T-helper 1 cell (primary cell): ENCODE measurements around the gene COG5.
A peak's percentile ranks its signal among the peaks of the same experiment; 100 is the strongest.
"Not testable (repeated sequence)": the region's sequence is repeated elsewhere in the genome, so short reads cannot be mapped to it uniquely, and the experiment has no call there.

Source experiments
- DNase-seq, 5 donors: peaks; one replicate each; pipeline ENCODE4 v3.0.0-alpha.2; 2012 to 2020

Gene COG5

DNA sequence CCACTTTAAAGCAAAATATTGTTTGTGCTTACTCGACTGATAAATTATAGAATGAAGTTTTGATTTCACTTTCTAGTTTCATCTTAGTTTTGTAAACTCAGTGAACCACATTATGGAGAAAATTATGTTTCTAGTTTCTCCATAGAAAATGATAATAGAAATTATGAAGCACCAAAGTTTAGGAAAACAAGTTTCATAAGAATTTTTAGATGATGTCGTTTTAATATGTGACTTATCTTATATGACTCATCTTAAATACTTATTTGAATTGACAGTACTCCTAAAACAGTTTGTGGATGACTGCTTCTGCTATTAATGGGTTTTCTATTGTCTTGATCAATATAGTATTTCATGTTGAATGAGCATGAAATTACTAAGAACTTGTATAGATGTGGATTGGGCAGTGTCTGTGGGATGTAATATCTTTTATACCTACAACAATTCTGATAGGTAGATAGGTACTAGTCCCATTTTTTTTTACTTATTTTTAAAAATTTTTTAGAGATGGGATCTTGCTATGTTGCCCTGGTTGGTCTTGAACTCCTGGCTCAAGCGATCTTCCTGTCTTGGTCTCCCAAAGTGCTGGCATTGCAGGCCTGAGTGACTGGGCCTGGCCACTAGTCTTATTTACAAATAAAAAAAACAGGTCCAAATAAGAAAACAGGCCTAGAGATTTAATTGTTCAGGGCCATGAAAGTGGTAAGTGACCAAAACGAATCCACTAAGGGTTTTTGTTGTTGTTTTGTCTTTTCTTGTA, 391.3 kb downstream of the COG5 start:
- no peak for DNase-seq

DNA sequence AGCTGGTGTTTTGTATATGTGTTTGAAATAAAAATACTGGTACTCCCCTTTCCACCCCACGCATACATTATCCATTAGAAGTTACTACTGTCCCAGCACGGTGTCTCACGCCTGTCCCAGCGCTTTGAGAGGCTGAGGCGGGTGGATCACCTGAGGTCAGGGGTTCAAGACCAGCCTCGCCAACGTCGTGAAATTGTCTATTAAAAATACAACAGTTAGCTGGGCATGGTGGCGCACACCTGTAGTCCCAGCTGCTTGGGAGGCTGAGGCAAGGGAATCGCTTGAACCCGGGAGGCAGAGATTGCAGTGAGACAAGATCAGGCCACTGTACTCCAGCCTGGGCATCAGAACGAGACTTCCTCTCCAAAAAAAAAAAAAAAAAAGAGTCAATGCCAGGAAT, 392.2 kb downstream of the COG5 start:
- no peak for DNase-seq

DNA sequence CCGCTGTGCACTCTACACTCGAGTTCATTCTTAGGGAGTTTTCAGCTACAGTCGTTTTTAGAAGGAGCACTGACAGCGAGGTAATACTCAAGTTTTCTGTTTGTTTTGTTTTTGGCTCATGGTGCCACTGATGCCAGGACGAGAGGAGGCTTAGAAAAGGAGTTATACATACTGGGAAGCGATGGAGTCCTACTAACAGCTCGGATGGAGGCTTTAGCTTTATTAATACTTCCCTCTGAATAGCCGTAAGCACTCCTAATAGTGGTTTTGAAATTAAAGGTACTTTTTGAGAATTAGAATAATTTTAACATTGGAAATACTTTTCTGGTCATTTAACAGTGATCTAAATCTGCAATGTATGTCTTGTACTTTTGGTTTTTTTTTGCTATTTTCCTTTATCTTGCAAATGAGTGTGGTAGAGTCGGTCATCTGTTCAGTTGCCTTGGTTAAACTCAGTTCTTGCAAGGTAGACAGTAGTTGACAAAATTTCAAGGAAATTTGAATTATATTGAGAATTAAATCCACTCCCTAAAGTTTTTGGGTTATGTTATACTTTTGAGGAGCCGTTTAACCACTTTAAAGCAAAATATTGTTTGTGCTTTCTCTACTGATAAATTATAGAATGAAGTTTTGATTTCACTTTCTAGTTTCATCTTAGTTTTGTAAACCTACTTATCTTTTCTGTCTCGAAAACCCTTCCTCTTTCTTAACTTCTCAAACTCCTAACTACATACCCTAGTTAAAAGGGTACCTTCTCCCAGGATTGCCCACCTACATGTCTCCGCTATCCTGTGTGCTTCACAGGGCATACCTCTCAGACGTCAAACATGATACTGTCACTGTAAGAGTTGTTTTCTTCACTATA, 393.4 kb downstream of the COG5 start:
- no peak for DNase-seq

DNA sequence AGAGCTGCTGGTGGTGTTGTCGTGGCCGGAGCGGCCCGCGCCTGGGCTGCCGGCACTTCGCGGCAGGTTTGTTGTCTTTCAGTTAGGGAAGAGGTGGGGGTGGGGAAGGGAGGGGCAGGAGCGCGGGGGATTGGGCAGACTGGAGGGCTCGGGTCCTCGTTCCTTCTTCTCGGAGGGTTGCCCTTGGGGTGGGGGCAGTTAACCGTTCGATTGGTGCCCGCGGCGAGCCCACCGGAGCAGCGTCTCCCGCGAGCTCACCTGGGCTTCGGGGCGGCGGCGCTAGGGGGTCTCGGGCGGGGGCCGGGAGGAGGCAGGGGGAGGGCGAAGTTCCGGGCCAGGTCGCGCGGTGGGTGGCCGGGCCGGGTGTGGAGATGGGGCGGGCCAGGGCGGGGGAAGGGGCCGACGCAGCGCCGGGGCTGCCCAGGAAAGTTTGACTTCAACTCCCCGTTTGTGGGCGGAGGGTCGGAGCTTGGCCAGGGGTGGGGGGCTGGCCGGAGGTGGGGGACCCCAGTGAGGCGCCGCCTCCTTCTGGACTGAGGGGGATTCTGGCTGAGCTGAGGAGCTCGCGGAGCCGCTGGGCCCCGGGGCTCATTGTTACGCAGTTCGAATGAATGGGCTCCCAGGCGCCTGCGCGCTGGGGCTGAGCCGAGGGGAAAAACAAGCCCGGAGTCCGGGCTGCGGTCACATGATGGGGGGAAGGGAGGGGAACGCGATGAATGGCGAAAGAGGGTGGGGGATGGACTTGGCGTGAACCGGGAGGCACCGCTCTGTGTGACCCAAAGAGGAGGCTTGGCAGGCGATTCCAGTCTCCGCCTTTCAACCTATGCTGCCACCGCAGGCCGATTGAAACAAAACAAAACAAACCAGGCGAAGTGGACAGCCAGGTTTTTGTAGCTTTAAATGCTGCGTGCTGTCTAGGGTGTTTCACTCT, 394.3 kb downstream of the COG5 start:
- DNase-seq: peak; percentile 77 to 89 (median 82)

DNA sequence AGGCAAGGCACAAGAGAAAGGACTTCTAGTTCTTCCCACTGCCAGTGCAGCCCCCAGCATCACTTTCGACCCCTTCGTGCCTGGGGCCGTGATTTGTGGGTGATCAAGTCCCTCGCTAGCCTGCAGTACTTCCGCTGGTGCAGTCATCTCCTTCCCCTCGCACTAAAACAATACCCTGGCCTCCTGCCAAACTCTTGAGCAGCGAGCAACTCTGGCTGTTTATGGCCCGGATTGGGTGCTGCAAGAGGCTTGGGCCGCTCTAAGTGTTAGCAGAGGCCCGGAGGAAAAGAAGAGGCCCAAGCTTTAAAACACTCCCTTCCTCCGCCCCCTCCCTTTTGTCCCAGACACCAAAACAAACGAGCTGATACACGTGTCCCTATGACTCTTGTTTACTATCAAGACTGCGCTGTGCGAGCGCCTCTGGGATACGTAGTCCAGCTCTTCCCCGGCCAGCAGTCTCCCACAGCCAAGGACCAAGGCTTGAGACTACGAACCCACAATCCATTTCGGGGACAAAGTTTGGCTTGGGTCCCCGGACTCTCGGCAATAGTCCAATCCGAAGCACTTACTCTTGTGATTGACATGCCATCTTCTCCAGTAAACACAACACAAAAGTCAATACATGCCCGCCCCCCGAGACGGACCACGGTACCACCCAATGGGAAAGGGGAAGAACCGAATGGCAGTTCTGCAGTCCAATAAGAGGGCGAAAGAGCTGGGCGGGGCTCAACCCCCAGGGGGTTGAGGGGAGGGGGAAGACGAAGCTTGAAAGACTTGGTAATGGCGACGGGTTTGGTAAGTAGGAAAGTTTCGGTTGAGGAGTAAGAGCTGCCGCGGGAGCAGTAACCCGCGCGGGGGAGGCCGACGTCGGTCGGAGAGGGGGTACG, 395.2 kb downstream of the COG5 start, which contains the start of gene HBP1:
Gene HBP1 (plus strand): TSS at position 771 of the 887 bp plus-strand sequence. CDS start 10,891 bp downstream, outside the sequence.
- DNase-seq: peak; percentile 94 to 99 (median 98)

DNA sequence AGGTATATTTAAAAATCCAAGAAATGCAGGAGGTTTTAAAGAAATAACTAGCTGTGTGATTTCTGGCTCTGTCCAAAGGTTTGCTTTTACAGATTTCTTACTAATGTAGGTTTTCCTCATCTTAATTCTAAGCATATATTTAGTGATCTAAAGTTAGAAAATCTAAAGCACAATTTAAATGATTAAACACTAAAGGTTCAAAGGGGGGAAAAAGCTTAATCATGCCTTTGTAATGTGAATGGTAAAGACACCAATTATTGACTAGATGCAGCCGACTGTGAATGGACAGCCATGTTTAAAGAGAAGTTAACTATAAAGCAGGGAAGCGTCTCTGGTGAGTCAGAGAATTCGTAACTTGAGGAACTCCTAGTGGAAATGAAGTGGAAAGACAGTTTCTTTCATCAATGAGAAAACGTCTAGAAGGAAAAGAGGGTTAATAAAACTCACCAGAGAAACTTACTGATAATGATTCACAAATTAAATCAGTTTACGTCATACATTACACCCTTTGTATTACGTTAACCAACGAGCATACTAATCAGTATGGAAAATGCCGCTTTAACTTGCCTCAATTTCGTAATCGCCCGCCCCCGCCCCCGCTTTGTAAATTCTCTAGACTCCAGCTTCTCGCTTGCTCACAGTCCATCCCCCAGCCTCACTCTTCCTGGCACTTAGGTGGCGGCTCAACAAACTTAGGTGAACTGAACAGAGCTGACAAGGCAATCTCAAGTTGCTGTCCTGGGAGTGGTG, 396.1 kb downstream of the COG5 start:
- DNase-seq: peak in 4 of 5 donors; percentile 34 to 70 (median 62)

DNA sequence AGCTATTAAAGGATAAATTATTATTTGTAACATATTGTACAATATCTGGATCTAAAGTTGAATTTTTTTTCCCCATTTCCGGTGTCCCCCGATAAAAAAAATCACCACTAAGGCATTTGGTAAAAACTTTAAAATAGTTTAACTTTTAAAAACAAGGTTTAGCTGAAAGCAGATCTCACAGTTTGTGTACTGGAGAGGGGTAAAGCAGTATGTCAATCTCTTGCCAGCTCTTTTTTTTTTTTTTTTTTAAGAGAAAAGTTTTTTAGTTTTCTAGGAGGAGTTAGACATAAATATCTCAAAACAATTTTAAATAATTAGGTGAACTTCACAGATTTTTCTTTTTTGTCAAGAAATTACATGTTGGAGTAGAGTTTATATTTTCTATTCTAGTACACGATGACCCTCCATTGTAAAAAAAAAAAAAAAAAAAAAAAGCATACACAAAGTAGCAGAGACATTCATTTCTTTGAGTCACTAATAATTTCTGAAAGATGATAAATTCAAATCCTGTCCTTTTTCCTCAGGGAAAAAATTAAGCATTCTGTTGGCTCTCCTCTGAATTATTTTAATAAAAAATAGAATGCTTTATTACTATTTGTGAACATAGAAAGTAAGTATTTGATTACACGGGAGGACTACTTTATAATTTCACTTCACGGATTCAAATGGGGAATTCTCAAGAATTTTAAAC, 396.8 kb downstream of the COG5 start:
- no peak for DNase-seq

DNA sequence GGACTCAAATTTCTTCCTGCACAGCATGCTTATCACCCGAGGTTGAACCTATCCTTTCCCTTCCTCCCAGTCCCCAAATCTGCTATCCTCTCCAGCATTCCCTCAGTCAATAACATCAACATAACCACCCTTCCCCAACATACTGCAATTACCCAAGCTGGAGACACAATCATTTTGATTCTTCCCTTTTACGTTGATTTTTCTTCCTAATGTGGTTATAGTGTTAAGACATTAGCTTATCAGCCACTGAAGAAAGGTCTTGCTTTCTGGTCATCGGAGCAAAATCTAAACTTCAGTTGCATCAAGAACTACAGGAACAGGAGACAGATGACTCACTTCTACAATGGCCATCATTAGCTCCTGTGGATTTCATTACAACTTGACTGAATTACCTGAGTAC, 398.4 kb downstream of the COG5 start:
- DNase-seq: no peak

DNA sequence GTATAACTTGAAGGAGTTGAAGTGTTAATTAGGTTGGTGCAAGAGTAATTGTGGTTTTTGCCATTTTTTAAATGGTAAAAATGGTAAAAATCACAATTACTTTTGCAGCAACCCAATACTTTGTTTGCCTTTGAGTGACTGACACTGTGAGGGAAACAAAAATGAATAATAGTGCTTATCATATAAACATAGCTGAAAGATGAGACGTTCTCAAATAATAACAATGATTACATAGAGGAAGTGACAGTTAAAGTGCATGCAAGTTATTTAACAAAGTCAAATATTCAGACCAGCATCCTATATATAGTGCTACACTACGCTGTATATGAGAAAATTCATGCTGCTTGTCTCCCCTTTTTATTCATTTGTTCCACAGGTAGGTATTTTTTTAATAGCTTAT, 399.6 kb downstream of the COG5 start:
- DNase-seq: no peak

DNA sequence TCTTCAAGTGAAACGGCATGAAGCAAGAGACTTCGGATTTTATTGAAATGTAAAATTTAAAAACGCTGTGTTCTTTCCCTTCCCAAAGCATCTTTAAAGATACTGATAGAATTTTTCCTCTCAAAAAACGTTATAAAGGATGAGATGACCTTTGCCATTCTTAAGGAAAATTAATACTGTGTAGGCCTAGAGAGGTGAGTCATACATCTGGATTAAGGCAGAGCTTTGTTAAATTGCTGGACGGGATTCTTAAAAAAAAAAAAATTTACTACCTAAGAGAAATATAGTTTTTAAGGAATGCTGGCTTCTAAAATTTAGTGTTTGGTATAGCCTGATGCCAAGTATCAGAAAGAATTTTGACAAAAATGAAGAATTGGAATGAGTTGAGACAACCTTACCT, 401.2 kb downstream of the COG5 start:
- DNase-seq: no peak

DNA sequence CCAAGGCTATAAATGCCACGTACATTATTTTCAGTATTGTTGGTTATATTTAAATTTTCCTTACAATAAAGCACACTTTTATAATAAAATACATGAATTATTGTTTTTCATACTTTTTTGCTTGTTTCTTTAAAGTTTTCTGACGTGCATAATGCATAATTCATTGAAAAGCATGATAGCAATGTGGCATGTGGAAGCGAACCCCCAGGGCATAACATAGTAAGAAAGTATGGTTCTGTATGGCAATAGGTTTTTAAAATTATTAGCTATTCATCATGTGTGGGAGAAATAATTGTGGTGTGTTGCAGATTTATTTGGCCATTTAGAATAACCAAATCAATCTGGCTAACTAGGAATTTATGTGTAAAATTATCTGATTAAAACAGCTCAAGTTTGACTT, 402.3 kb downstream of the COG5 start:
- no peak for DNase-seq

DNA sequence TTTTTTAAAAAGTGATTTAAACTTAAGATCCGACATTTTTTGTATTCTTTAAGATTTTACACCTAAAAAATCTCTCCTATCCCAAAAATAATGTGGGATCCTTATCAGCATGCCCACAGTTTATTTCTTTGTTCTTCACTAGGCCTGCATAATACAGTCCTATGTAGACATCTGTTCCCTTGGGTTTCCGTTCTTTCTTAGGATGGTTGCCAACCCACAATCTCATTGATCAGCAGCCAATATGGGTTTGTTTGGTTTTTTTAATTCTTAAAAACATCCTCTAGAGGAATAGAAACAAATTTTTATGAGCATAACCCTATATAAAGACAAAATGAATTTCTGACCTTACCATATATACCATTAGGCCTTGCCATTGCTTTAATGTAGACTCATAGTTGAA, 403.3 kb downstream of the COG5 start:
- no peak for DNase-seq

DNA sequence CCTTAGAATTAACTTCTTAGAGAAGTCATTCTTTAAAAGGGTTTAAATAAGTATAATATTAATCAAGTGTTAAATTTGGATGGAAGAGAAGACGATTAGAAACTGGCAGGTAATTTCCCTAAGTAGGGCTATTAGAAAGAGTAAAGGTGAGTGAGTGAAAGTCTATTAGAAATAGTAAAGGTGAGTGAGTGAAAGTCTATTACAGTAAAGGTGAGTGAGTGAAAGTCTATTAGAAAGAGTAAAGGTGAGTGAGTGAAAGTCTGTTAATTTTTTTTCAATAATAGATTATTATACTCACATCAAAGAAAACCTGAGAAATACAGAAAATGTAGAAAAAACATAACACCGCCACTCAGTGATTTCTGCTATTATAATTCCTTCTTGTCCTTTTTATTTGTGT, 405.7 kb downstream of the COG5 start:
- no peak for DNase-seq

DNA sequence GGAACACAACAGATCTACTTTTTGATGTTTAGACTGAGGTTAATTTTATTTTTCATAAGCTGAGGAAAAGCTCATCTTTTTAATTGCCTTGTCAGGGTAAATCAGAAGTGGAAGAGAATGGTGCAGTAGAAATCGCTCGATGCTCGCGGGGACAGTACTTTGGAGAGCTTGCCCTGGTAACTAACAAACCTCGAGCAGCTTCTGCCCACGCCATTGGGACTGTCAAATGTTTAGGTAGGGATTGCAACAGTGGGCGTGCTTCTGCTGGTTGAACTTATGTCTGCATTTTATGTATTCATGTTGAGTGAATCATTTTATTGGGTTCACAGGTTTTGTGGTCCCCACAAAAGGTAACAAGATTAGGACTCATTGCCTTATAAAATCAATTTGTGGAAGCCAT, 406.6 kb downstream of the COG5 start:
- no peak for DNase-seq

DNA sequence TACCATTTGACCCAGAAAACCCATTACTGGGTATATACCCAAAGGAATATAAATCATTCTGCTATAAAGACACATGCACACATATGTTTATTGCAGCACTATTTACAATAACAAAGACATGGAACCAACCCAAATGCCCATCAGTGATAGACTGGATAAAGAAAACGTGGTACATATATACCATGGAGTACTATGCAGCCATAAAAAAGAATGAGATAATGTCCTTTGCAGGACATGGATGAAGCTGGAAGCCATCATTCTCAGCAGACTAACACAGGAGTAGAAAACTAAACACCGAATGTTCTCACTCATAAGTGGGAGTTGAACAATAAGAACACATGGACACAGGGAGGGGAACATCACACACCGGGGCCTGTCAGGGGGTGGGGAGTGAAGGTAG, 408.0 kb downstream of the COG5 start:
- not testable (repeated sequence) for DNase-seq

DNA sequence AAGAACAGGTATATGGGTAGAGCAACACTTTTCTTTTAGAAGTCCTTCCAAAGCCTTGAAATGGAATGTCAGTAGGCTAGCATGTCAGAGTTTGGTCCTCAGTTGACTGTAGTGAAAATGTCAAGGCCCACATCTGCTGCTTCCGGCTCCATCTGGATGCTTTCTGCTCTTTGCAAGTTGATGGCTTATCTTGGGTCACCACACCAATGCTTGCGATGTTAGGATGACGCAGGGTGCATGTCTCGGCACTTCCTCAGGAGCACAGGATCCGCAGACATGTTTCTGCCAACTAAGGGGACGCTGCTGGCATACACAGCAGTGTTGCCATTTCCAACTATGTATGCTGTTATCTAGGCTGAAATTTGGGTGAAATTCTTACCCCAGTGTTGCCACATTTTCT, 408.9 kb downstream of the COG5 start:
- DNase-seq: no peak

DNA sequence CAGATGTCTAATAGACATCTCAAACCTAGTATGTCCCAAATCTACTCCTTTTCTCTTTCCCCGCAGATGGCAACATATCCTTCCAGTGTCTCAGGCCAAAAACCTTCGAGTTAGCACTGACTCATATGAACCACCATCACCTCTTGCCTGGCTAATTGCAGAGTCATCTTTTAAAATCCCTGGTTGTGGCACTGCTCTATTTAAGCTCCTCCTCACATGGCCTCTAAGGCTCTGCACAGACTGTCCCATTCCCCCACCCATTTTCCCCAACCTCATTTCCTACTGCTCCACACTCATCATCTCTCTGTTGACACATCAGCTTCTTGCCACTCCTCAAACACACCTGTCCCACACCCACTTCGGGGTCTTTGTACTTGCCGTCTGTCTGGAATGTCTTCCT, 411.7 kb downstream of the COG5 start:
- DNase-seq: no peak
